Measurements from ENCODE around the gene CDKN2C. TPM values are rescaled to one million over a fixed set of nuclear protein-coding genes. Genes with fewer than 3 reads are reported as not detected.
A peak's percentile ranks its signal among the peaks of the same experiment; 100 is the strongest.

CDKN2C gene
- total RNA-seq, 3 donors from 2014 or later (not counting 1 experiment from before 2014, with no cell fraction given), result 17.1 to 21.9 (median 19.0) TPM

- H3K4me1 ChIP-seq (ENCODE audit: control insufficient read depth, insufficient read depth, low read length), result peaks cover 11% of the 10 kb centered on the region
- Mint-ChIP-seq H3K9me3 (no peaks in the 10 kb centered on the region), H3K27ac (peak within 1 kb of the TSS; percentile 74 to 90), H3K27me3 (ENCODE audit: low read depth in 2 of 2) (no peaks in the 10 kb centered on the region), H3K4me3 (peak within 1 kb of the TSS; percentile 86), H3K36me3 (no peaks in the 10 kb centered on the region), H3K4me1 (peaks cover 20 to 28% of the 10 kb centered on the region in 2 donors)
- ATAC-seq (peak; percentile 89 to 98 (median 93)), DNase-seq (peak; percentile 98 to 99)
- H3K27me3 ChIP-seq (ENCODE audit: control insufficient read depth, insufficient read depth, low read length), result no peaks in the 10 kb centered on the region
- under 1% methylated on average over 78 of the region's 80 CpGs for WGBS (ENCODE audit: insufficient coverage)
- H3K36me3 ChIP-seq (ENCODE audit: control insufficient read depth, insufficient read depth, low read length), result no peaks in the 10 kb centered on the region
- TF ChIP-seq CTCF (IDR thresholded peaks at IDR 0.05), result no peak
- intact Hi-C loops (cut with micrococcal nuclease), result loop anchor here (1.0 to 10.0 kb wide), 4 partner anchors 8 to 555 kb away; partner anchors contain the start of genes EPS15 and RNF11
- H3K9me3 ChIP-seq (ENCODE audit: control insufficient read depth, insufficient read depth, low read length), result no peaks in the 10 kb centered on the region
- peak within 1 kb of the TSS; percentile 44 for H3K4me3 ChIP-seq (ENCODE audit: low read length)
- peak within 1 kb of the TSS; percentile 67 for H3K27ac ChIP-seq (ENCODE audit: low read length)
Measured at GRCh38 chr1:50959913-50960844, 9.9 kb upstream of the CDKN2C start, which contains the start of gene FAF1. Gene FAF1 (minus strand): TSS chr1:50960267. CDS start chr1:50959811, 456 bp downstream.

- TF ChIP-seq CTCF (IDR thresholded peaks at IDR 0.05), result no peak
- H3K4me3 Mint-ChIP-seq, result no peak overlapping the region
Measured at GRCh38 chr1:50964863-50965262, 5.2 kb upstream of the CDKN2C start.

GRCh38 chr1:50966991-50967390, 3.1 kb upstream of the CDKN2C start:
- Mint-ChIP-seq H3K27ac (peak overlapping the region; percentile 93 to 96), H3K36me3 (no peaks in the 10 kb centered on the region), H3K9me3 (no peaks in the 10 kb centered on the region), H3K27me3 (ENCODE audit: low read depth in 2 of 2) (no peaks in the 10 kb centered on the region), H3K4me1 (peaks cover 26 to 28% of the 10 kb centered on the region in 2 donors), H3K4me3 (peak overlapping the region; percentile 99)
- peaks cover 7% of the 10 kb centered on the region for H3K4me1 ChIP-seq (ENCODE audit: control insufficient read depth, insufficient read depth, low read length)
- H3K27ac ChIP-seq (ENCODE audit: low read length), result peak overlapping the region; percentile 97
- TF ChIP-seq CTCF (IDR thresholded peaks at IDR 0.05), result no peak
- no peaks in the 10 kb centered on the region for H3K36me3 ChIP-seq (ENCODE audit: control insufficient read depth, insufficient read depth, low read length)
- H3K27me3 ChIP-seq (ENCODE audit: control insufficient read depth, insufficient read depth, low read length), result no peaks in the 10 kb centered on the region
- no peak for DNase-seq
- intact Hi-C loops (cut with micrococcal nuclease), result loop anchor here (10.0 kb wide), 1 partner anchor 548 kb away; the partner anchor contains the start of gene EPS15
- no peaks in the 10 kb centered on the region for H3K9me3 ChIP-seq (ENCODE audit: control insufficient read depth, insufficient read depth, low read length)
- H3K4me3 ChIP-seq (ENCODE audit: low read length), result no peak overlapping the region
- ATAC-seq, result no peak
- WGBS (ENCODE audit: insufficient coverage), result 94% methylated on average over 2 of the region's 3 CpGs

More at GRCh38 chr1:50964863-50965262, 5.2 kb upstream of the CDKN2C start:
- H3K9me3 ChIP-seq (ENCODE audit: control insufficient read depth, insufficient read depth, low read length), result no peaks in the 10 kb centered on the region
- Mint-ChIP-seq H3K27ac (no peak overlapping the region), H3K9me3 (no peaks in the 10 kb centered on the region), H3K36me3 (no peaks in the 10 kb centered on the region), H3K4me1 (peaks cover 20 to 23% of the 10 kb centered on the region in 2 donors), H3K27me3 (ENCODE audit: low read depth in 2 of 2) (no peaks in the 10 kb centered on the region)
- no peak overlapping the region for H3K4me3 ChIP-seq (ENCODE audit: low read length)
- intact Hi-C loops (cut with micrococcal nuclease), result loop anchor here (5.0 to 10.0 kb wide), 2 partner anchors 272 to 550 kb away; partner anchors contain the start of genes EPS15 and RNF11
- WGBS (ENCODE audit: insufficient coverage), result 93% methylated on average over 7 of the region's 11 CpGs
- no peak overlapping the region for H3K27ac ChIP-seq (ENCODE audit: low read length)
- peaks cover 13% of the 10 kb centered on the region for H3K4me1 ChIP-seq (ENCODE audit: control insufficient read depth, insufficient read depth, low read length)
- ATAC-seq, result no peak
- H3K36me3 ChIP-seq (ENCODE audit: control insufficient read depth, insufficient read depth, low read length), result no peaks in the 10 kb centered on the region
- no peaks in the 10 kb centered on the region for H3K27me3 ChIP-seq (ENCODE audit: control insufficient read depth, insufficient read depth, low read length)
- DNase-seq, result no peak

Data from natural killer cell (primary cell).